GM12801 (cell line): ENCODE results near the gene KRT86.

Experiments
- CTCF ChIP-seq: IDR thresholded peaks from one replicate; pipeline ENCODE4 v1.5.1; 2011; ENCODE audit warnings: control low read depth; ENCODE audit not compliant: insufficient read length; ENCODE audit errors: extremely low read depth

Gene KRT86

GRCh38 chr12:52241205-52241842 lies 33.1 kb upstream of the KRT86 start:
- no peak for TF ChIP-seq CTCF

- TF ChIP-seq CTCF: no peak
Observed at GRCh38 chr12:52242442-52243258, 31.8 kb upstream of the KRT86 start.

- no peak for TF ChIP-seq CTCF
Observed at GRCh38 chr12:52243259-52243855, 31.1 kb upstream of the KRT86 start.

- no peak for TF ChIP-seq CTCF
Observed at GRCh38 chr12:52243856-52244614, 30.4 kb upstream of the KRT86 start.

GRCh38 chr12:52244615-52244994 lies 29.8 kb upstream of the KRT86 start:
- TF ChIP-seq CTCF: no peak

- no peak for TF ChIP-seq CTCF
Observed at GRCh38 chr12:52245259-52245961, 29.0 kb upstream of the KRT86 start.
